GM21786 (cell line): Measurements from ENCODE around the gene RNPS1.
A peak's percentile ranks its signal among the peaks of the same experiment; 100 is the strongest.
"Not testable (repeated sequence)": the region's sequence is repeated elsewhere in the genome, so short reads cannot be mapped to it uniquely, and the experiment has no call there.

Experiments used
- ATAC-seq: cut with Tn5 transposase; IDR thresholded peaks from one replicate; pipeline ENCODE4 v1.9.1; 2021; ENCODE audit not compliant: unreplicated experiment

RNPS1 gene

GRCh38 chr16:2282866-2283555, 15.1 kb upstream of the RNPS1 start:
- no peak for ATAC-seq

GRCh38 chr16:2282262-2282661, 14.3 kb upstream of the RNPS1 start:
- ATAC-seq = no peak

GRCh38 chr16:2280981-2281542, 13.1 kb upstream of the RNPS1 start:
- ATAC-seq = no peak

GRCh38 chr16:2280461-2280860, 12.5 kb upstream of the RNPS1 start:
- no peak for ATAC-seq

DNA sequence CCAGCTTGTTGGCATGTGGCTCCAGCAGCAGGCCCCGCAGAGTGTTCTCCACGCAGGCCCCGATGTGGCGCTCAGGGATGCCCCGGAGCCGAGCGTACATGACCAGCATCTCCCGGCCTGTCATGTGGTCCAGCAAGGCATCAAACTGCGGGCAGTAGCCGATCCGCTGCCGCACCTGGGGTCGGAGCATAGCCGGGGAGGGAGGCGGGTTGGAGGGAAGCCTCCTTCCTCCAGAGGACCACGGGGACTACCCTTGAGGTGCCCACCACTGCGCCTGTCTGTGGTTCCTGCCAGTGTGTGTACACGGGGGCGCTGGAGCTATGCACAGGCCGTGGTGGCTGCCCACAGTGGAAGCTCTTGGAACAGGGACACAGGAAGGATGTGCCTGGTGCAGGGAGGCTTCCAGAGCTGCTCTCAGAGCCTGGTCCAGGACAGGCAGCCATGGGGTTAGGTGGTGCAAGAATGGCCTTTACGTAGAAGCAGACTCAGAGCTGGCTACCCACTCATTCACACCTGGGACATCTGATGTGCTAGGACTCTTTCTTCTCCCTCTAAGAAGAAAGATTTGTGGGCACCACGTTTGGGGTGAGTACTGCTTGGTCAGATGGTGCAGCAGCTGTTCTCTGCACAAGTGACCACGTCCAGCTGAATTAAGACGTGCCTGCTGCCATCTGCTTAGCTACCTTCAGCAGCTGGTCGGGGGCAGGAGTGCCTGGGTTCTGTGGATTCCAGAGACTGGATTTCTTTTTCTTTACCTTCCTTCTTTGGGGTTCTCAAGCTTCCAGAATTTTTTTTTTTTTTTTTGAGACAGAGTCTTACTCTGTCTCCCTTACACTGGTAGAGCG, 11.3 kb upstream of the RNPS1 start:
- ATAC-seq = no peak

DNA sequence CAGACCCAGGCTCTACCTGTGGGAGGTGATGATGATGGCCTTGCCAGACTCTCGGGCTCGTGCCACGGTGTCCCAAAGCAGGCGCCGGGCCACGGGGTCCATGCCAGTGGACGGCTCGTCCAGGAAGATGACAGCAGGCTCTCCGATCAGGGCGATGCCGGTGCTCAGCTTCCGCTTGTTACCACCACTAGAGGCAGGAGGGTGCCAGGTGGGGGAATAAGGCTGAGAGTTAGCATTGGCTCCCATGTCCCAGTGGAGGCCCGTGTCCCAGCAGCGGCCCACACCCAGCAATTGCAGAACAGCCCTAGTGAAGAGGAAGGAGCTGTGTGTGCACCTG, 10.3 kb upstream of the RNPS1 start:
- no peak for ATAC-seq

DNA sequence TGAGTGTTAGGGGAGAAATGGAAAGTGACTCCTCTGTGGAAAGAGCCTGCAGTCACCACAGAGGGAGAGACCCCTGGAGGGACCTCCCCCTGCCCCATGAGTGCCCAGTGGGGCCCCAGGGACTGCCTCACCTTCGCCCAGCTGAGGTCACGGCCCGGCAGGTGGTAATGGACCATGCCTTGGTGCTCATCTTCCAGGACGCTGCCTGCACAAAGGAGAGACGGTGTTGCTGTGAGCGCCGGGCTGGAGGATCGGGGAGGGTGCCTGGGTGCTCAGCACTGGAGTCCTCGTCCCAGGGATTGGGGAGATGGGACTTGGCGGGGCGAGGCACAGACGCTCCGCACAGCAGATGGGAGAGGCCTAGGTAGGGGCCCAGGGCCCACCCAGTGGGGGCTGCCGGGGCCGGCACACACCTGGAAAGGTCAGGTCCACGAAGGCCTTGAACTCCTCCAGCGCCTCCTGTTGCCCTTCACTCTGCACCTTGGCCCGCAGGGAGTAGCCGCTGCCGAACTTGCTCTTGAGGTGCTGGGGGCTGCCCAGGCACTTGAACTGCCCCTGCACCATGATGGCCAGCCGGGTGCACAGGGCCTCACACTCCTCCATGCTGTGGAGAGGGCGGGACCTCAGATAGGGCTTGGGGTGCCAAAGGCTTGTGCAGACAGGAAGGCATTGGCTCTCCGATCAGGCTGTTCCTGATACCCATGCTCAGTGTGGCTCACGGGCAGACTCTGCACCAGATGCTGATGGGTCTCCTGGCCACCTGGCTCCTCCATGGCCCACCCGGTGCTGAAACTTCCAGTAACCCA, 9.7 kb upstream of the RNPS1 start:
- ATAC-seq = no peak

DNA sequence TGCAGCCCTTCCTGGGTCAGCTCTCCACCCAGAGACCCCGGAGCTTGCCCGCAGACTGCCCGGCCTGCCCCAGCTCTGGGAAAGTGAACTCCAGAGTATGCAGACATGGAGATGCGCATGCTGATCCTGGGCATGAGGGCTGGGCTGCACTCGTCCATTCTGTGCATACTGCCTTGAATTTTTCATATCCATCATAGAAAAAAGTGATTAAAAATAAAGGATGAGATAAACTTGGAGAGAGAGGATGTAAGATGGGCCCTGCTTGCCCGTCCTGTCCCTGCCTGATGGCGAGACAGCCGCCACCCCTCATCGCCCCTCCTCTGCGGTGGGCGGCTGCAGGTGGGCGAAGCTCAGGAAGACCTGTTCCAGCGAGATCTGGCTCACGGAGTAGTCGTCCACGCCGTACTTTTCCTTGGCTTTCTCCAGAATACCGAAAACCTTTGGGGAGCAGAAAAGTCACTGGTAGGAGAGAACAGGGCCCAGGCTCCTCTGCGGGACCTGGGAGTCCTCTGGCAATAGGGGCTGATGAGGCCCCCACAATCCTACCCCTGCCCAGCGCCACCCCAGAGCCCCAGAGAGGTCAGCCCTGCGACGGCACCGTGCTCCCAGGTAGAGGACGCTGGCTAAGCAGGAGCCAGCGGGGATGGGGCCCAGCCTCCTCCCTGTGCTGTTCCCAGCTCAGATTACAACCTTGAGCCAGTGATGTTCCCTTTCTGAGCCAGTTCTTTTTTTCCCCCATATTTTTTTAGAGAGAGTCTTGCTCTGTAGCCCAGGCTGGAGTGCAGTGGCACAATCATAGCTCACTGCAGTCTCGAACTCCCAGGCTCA, 8.7 kb upstream of the RNPS1 start:
- no peak for ATAC-seq

- no peak for ATAC-seq
Observed at GRCh38 chr16:2275476-2276367, 7.8 kb upstream of the RNPS1 start.

GRCh38 chr16:2273931-2274330, 6.0 kb upstream of the RNPS1 start:
- no peak for ATAC-seq

DNA sequence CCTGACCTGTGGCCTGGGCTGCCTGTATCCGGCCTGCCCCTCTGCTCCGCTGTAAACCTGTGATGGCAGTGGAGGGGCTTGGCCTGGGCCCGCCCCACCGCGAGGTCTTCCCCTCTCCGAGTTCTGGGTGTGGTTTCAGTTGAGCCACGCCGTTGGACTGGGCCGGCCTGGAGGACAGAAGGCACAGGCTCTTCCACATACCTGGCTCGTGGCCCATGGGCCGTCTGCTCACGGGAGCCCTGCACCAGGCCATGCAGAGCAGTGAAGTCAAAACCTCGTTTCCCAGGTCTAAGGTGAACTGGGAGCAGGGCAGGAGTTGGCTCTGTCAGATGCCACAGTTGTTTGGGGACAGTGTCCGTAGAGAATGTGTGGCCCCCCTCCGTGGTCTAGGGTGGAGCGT, 5.6 kb upstream of the RNPS1 start:
- ATAC-seq = no peak

- ATAC-seq = no peak
Observed at GRCh38 chr16:2271848-2272461, 4.0 kb upstream of the RNPS1 start.

DNA sequence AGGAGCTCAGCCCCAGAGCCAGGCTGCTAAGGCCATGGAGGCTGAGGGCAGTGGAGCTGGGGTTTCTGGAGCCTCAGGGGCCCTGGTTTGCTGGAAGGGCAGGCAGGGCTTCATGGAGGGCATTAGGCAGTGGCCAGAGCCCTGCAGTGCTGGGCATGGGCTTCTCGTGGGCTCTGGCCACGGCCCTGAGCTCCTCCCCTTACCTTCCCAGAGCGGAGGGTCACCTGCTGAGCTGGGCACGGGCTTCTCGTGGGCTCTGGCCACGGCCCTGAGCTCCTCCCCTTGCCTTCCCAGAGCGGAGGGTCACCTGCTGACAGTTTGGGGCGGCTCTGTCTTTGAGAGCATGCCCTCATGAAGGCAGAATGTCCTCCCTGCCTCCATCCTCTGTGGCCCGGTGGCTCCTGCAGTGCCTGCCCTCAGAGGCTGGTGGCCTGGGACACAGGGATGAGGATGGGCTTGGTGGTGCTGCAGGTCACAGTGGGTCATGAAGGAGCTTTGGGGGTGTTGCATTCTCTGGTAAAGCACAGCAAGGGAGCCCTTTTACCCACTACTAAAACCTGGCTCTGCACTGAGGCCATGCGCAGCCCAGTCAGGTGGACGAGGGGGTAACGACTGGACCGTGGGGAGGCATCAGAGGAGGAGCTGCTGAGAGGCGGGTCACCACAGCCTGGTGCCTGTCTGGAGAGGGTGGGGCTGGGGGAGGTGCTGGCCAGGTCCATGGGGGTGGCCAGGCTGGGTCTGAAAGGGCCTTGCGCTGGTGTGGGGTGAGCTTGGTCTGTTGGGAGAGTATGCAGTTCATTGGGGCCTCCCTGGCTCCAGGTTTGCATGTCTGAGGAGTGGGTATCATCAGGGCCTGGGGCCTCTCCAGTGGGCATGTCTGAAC, 2.9 kb upstream of the RNPS1 start:
- no peak for ATAC-seq

GRCh38 chr16:2270070-2270462, 2.1 kb upstream of the RNPS1 start:
- no peak for ATAC-seq

DNA sequence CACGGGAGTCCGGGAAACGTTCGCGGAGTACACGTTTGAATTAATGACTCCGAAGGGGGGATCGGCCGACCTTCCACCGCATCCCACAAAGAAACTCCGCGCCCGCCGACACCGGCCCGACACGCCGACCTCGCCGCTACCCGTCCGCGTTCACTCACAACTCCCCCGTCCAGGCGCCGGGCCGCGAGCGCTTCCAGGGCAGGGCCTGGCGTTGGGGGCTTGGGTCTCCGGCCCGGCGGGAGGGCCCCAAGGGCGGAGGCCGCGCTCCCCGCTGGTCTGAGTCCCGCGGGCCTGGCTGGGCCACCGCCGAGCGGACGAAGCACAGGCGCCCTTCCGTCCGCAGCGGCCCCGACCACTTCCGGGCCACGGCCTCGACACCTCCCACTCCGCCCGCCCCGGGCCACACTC, 417 bp downstream of the RNPS1 start:
- peak; percentile 46 for ATAC-seq

- ATAC-seq = not testable (repeated sequence)
Observed at GRCh38 chr16:2266887-2267286, 1.0 kb downstream of the RNPS1 start.

- ATAC-seq = not testable (repeated sequence)
Observed at GRCh38 chr16:2263026-2263425, 4.9 kb downstream of the RNPS1 start.

- ATAC-seq = no peak
Observed at GRCh38 chr16:2260250-2260649, 7.7 kb downstream of the RNPS1 start.
